Neural cell (in vitro differentiated cells): ENCODE results near the gene AFF2. TPM values are rescaled to one million over a fixed set of nuclear protein-coding genes. Genes with fewer than 3 reads are reported as not detected.

Experiments
- H2AFZ ChIP-seq: fragments of 200-600, 300-800 bp; sonication (generic), shearing (Covaris generic); 2 replicates; pipeline ENCODE4 v1.6.0; 2014; ENCODE audit warnings: low read depth, mild to moderate bottlenecking, antibody characterized with exemption, low read length, moderate library complexity
- H3F3A ChIP-seq: fragments of 200-600 bp; shearing (Covaris generic); 2 replicates; pipeline ENCODE4 v1.6.1; 2016; ENCODE audit warnings: mild to moderate bottlenecking, moderate library complexity, mixed read lengths, antibody characterized with exemption, low read length; ENCODE audit not compliant: insufficient read depth, poor library complexity, severe bottlenecking
- H3K27ac ChIP-seq: fragments of 200-600, 300-800 bp; sonication (generic), shearing (Covaris generic); 2 replicates; pipeline ENCODE4 v1.5.1; 2014; ENCODE audit warnings: mild to moderate bottlenecking, low read length, moderate library complexity
- H3K27me3 ChIP-seq: fragments of 300-800, 200-600 bp; sonication (generic), shearing (Covaris generic); 2 replicates; pipeline ENCODE4 v1.6.0; 2014; ENCODE audit warnings: mild to moderate bottlenecking, low read depth, low read length, moderate library complexity; ENCODE audit not compliant: insufficient read depth
- H3K36me3 ChIP-seq: fragments of 300-800, 200-600 bp; sonication (generic), shearing (Covaris generic); 2 replicates; pipeline ENCODE4 v1.5.1; 2014; ENCODE audit warnings: mild to moderate bottlenecking, antibody characterized with exemption, low read length, moderate library complexity; ENCODE audit not compliant: insufficient read depth
- H3K4me2 ChIP-seq: fragments of 300-800, 200-600 bp; sonication (generic), shearing (Covaris generic); 2 replicates; pipeline ENCODE4 v1.6.0; 2014; ENCODE audit warnings: mild to moderate bottlenecking, low read length
- H3K4me3 ChIP-seq: fragments of 300-800, 200-600 bp; sonication (generic), shearing (Covaris generic); 2 replicates; pipeline ENCODE4 v1.5.1; 2014; ENCODE audit warnings: mild to moderate bottlenecking, low read length, moderate library complexity
- H3K79me2 ChIP-seq: fragments of 200-600 bp; shearing (Covaris generic); replicated peaks from 2 replicates; pipeline ENCODE4 v1.6.0; 2014; ENCODE audit warnings: mild to moderate bottlenecking, low read length, moderate library complexity; ENCODE audit not compliant: insufficient read depth
- H3K9ac ChIP-seq: fragments of 300-800, 200-600 bp; sonication (generic), shearing (Covaris generic); 2 replicates; pipeline ENCODE4 v1.6.1; 2016; ENCODE audit warnings: mild to moderate bottlenecking, low read length, mixed read lengths
- H3K9me2 ChIP-seq: fragments of 200-600 bp; shearing (Covaris generic); 2 replicates; pipeline ENCODE4 v1.6.1; 2016; ENCODE audit warnings: mild to moderate bottlenecking, low read length, mixed read lengths; ENCODE audit not compliant: insufficient read depth
- H3K9me3 ChIP-seq: fragments of 200-600, 300-800 bp; sonication (generic), shearing (Covaris generic); 2 replicates; pipeline ENCODE4 v1.6.1; 2016; ENCODE audit warnings: mild to moderate bottlenecking, mixed run types, low read length, moderate library complexity, mixed read lengths
- H4K20me1 ChIP-seq: fragments of 200-600 bp; shearing (Covaris generic); 2 replicates; pipeline ENCODE4 v1.6.1; 2016; ENCODE audit warnings: mild to moderate bottlenecking, mixed run types; ENCODE audit not compliant: insufficient read depth
- EP300 ChIP-seq: fragments of 450-650 bp; conservative IDR thresholded peaks from 2 replicates; pipeline ENCODE4 v1.6.1; 2014; ENCODE audit warnings: antibody characterized with exemption, mild to moderate bottlenecking, moderate library complexity; ENCODE audit not compliant: poor library complexity, severe bottlenecking
- EZH2 ChIP-seq: fragments of 200-600, 300-800 bp; shearing (Covaris generic), sonication (generic); IDR thresholded peaks from 2 replicates; pipeline ENCODE4 v1.6.1; 2014; ENCODE audit warnings: antibody characterized with exemption, low read length, borderline replicate concordance, mild to moderate bottlenecking; ENCODE audit not compliant: insufficient read depth, poor library complexity, severe bottlenecking
- MXI1 ChIP-seq: fragments of 450-650 bp; conservative IDR thresholded peaks from 2 replicates; pipeline ENCODE4 v1.6.1; 2014; ENCODE audit warnings: antibody characterized with exemption, mild to moderate bottlenecking; ENCODE audit not compliant: poor library complexity, severe bottlenecking
- POLR2AphosphoS5 ChIP-seq: IDR thresholded peaks from 2 replicates; pipeline ENCODE4 v1.6.1; 2012
- RAD21 ChIP-seq: fragments of 450-650 bp; conservative IDR thresholded peaks from 2 replicates; pipeline ENCODE4 v1.6.1; 2014; ENCODE audit warnings: antibody characterized with exemption, mild to moderate bottlenecking, moderate library complexity
- SMC3 ChIP-seq: fragments of 450-650 bp; conservative IDR thresholded peaks from 2 replicates; pipeline ENCODE4 v1.6.1; 2014; ENCODE audit warnings: antibody characterized with exemption, mild to moderate bottlenecking, moderate library complexity; ENCODE audit not compliant: poor library complexity
- TAF1 ChIP-seq: IDR thresholded peaks from 2 replicates; pipeline ENCODE4 v1.6.1; 2012; ENCODE audit warnings: low read depth
- polyA plus RNA-seq: library from polyadenylated mRNA; depleted of rRNA; stranded (reverse); fragments of >200 nt; gene quantifications from 2 replicates; pipeline ENCODE4 v1.2.3, GENCODE V29; 2014
- TF ChIP-seq, protein P1 (sequence below): fragments of 450-650 bp; IDR thresholded peaks from 2 replicates; pipeline ENCODE4 v1.5.1; 2014; ENCODE audit warnings: antibody characterized with exemption, mild to moderate bottlenecking, moderate library complexity; ENCODE audit not compliant: poor library complexity, severe bottlenecking
- TF ChIP-seq, protein P2 (sequence below): IDR thresholded peaks from 2 replicates; pipeline ENCODE4 v1.6.1; 2012; ENCODE audit warnings: borderline replicate concordance

AFF2 gene
- polyA plus RNA-seq, 1 donor from 2014 or later, result 10.5 TPM

DNA sequence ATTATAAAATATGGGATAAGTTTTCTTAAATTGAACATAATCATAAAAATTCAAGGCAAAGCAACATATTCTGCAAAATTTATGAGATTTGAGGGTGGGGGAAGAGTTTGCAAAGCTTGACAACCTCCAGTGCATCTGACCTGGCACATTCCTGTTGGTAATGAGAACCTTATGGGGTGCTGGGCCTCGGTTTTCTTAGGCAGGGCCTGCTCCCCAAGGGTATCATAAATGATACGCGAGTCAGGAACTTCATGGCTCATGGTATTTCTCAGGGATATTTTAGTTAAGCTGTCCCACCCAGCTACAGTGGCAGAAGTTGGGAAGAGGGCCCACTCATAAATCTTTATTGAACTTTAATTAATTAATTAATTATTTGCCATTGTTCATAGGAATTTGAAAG is 13.2 kb downstream of the AFF2 start:
- Histone ChIP-seq H3K4me2 (no peak overlapping the region), H3K9me2 (no peaks in the 10 kb centered on the region), H4K20me1 (no peaks in the 10 kb centered on the region), H3K9ac (no peak overlapping the region), H2AFZ (no peak overlapping the region), H3F3A (no peaks in the 10 kb centered on the region), H3K4me3 (no peak overlapping the region), H3K9me3 (no peaks in the 10 kb centered on the region), H3K36me3 (no peaks in the 10 kb centered on the region), H3K79me2 (peaks cover 11% of the 10 kb centered on the region), H3K27me3 (no peaks in the 10 kb centered on the region), H3K27ac (no peak overlapping the region)
- no peak for TF ChIP-seq MXI1

DNA sequence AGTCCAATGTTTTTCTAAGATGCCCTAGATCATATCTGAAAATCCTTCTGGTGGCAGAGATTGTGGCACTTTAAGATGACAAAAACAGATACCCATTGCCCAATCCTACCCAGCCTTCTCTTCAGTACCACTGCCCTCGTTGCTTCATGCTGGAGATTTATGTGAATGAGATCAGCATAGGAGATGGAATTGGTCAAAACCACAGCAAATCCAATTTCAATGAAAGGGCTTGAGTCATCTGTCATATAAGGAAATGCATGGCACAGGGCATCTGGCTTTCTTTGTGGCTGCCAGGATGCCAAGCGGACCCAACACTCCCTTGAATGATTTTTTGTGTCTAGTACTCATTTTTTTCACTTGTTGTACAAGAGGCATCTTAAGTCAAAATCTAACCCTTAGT is 16.8 kb downstream of the AFF2 start:
- Histone ChIP-seq H3F3A (no peaks in the 10 kb centered on the region), H3K36me3 (no peaks in the 10 kb centered on the region), H3K4me2 (no peak overlapping the region), H3K9me2 (no peaks in the 10 kb centered on the region), H3K4me3 (no peak overlapping the region), H3K9me3 (no peaks in the 10 kb centered on the region), H3K27ac (no peak overlapping the region), H3K79me2 (peaks cover 4% of the 10 kb centered on the region), H2AFZ (no peak overlapping the region), H3K9ac (no peak overlapping the region), H3K27me3 (no peaks in the 10 kb centered on the region), H4K20me1 (no peaks in the 10 kb centered on the region)
- TF ChIP-seq, protein P1, sequence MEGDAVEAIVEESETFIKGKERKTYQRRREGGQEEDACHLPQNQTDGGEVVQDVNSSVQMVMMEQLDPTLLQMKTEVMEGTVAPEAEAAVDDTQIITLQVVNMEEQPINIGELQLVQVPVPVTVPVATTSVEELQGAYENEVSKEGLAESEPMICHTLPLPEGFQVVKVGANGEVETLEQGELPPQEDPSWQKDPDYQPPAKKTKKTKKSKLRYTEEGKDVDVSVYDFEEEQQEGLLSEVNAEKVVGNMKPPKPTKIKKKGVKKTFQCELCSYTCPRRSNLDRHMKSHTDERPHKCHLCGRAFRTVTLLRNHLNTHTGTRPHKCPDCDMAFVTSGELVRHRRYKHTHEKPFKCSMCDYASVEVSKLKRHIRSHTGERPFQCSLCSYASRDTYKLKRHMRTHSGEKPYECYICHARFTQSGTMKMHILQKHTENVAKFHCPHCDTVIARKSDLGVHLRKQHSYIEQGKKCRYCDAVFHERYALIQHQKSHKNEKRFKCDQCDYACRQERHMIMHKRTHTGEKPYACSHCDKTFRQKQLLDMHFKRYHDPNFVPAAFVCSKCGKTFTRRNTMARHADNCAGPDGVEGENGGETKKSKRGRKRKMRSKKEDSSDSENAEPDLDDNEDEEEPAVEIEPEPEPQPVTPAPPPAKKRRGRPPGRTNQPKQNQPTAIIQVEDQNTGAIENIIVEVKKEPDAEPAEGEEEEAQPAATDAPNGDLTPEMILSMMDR, result no peak
- TF ChIP-seq RAD21 (no peak), EP300 (no peak), POLR2AphosphoS5 (no peak), MXI1 (no peak), EZH2 (no peak), SMC3 (no peak)

DNA sequence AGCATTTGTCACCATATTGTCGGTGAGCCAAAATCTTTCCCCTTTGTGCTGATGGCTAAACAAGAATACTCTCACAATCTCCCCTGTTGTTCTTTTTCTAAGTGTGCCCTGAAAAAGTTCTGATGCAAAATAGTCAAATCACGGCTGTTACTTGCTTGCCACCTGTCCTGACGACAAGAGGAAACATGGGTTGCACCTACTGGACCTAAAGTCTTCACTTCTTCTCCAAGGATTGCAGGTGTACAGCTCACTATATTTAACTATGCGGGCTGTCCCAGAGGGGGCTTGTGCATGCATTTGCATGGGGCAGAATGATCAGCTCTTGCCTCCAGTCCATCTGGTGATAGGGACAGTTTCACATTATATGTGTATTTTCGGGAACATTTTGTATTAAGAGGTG is 21.6 kb downstream of the AFF2 start:
- TF ChIP-seq MXI1 (no peak), POLR2AphosphoS5 (no peak), TAF1 (no peak), SMC3 (no peak), EP300 (no peak), RAD21 (no peak), EZH2 (no peak)
- TF ChIP-seq, protein P2, sequence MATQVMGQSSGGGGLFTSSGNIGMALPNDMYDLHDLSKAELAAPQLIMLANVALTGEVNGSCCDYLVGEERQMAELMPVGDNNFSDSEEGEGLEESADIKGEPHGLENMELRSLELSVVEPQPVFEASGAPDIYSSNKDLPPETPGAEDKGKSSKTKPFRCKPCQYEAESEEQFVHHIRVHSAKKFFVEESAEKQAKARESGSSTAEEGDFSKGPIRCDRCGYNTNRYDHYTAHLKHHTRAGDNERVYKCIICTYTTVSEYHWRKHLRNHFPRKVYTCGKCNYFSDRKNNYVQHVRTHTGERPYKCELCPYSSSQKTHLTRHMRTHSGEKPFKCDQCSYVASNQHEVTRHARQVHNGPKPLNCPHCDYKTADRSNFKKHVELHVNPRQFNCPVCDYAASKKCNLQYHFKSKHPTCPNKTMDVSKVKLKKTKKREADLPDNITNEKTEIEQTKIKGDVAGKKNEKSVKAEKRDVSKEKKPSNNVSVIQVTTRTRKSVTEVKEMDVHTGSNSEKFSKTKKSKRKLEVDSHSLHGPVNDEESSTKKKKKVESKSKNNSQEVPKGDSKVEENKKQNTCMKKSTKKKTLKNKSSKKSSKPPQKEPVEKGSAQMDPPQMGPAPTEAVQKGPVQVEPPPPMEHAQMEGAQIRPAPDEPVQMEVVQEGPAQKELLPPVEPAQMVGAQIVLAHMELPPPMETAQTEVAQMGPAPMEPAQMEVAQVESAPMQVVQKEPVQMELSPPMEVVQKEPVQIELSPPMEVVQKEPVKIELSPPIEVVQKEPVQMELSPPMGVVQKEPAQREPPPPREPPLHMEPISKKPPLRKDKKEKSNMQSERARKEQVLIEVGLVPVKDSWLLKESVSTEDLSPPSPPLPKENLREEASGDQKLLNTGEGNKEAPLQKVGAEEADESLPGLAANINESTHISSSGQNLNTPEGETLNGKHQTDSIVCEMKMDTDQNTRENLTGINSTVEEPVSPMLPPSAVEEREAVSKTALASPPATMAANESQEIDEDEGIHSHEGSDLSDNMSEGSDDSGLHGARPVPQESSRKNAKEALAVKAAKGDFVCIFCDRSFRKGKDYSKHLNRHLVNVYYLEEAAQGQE, result no peak
- TF ChIP-seq, protein P1, result no peak
- H3K9me3 ChIP-seq, result no peaks in the 10 kb centered on the region
- no peak overlapping the region for H2AFZ ChIP-seq
- no peaks in the 10 kb centered on the region for H3K36me3 ChIP-seq
- H3K27ac ChIP-seq, result no peak overlapping the region
- H3K9ac ChIP-seq, result no peak overlapping the region
- no peak overlapping the region for H3K4me3 ChIP-seq
- H3K79me2 ChIP-seq, result peaks cover 5% of the 10 kb centered on the region
- no peaks in the 10 kb centered on the region for H3F3A ChIP-seq
- H3K4me2 ChIP-seq, result no peak overlapping the region
- H3K9me2 ChIP-seq, result no peaks in the 10 kb centered on the region
- H3K27me3 ChIP-seq, result no peaks in the 10 kb centered on the region
- no peaks in the 10 kb centered on the region for H4K20me1 ChIP-seq
